ENCODE results near the gene GDA.

The GDA gene

DNA sequence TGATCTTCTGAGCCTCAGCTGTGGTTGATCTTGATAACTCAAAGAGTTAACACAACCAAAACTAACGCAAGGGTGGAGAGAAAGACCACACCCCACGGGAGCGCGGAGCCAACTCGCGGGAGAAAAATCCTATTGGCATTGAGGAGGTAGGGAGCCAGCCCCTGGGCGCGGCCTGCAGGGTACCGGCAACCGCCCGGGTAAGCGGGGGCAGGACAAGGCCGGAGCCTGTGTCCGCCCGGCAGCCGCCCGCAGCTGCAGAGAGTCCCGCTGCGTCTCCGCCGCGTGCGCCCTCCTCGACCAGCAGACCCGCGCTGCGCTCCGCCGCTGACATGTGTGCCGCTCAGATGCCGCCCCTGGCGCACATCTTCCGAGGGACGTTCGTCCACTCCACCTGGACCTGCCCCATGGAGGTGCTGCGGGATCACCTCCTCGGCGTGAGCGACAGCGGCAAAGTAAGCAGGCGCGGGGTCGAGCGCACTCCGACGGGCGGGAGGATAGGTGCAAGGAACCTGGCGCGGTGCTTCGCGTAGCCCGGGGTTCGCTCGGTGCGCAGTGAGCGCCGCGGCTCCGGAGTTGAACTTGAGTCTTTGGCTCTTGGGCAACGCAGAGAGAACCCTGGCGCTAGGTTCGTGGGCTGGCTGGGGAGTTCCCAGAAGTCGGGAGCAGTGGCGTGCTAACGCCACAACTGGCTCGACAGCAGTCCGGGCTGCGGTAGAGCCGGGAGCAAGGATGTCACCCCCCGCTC lies at the start of gene GDA:
GDA (plus strand) TSS at position 210 of the 745 bp plus-strand sequence; CDS start at position 330, 120 bp downstream.
- DNase-seq (ENCODE audit: low read depth) = no peak

DNA sequence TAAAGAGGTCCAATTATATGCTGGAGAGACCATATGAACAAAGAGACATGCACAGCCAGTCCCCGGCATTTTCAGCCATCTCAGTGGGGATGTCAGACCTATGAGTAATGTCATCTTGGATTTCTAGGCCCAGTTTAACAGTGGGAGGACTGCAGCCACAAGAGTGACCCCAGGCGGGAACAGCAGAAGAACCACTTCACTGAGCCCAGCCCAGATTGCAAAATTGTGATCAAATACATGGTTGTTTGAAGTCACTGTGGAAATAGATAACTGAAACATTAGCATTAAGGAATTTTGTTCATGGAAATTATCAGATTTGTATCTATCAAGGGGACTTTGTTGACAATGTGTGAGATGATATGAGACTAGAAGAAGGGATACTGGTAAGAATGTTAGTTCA lies 46.7 kb upstream of the GDA start:
- DNase-seq (ENCODE audit: low read depth) = no peak

DNA sequence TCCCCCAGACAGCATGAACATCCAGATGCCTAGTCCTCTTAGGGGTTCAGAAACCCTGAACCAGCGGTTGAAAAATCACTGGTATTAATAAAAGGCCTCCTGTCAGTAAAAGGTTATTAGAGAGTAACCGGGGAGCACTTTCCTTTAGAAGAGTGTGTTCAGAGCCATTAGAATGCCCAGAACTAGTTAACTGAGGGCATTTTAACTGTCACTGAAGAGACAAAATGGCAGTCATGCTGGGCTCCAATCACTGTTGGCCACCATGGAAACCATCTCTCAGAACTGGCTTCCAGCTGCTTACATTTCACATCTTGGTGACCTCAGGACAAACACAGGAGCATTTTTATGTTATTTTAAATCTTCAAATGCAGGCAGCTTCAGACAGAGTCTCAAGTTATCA lies 36.2 kb upstream of the GDA start:
- no peak for DNase-seq (ENCODE audit: low read depth)

DNA sequence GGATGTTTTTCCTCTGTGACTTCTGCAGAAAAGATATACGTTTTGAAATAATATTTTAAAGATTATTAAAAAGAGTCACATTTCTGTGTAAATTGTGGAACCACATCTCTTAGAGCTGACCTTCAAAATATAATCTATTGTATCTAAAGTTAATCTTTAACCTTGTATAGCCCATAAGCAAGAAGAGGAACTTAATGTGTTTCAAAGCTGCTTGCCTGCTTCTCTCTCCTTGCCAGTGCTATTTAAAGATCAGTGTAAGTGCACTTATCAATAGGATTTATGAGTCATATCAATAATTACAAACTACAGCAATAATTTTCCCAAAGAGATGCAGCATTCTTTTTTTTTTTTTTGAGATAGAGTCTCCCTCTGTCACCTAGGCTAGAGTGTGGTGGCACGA lies 29.4 kb upstream of the GDA start:
- DNase-seq (ENCODE audit: low read depth) = no peak

DNA sequence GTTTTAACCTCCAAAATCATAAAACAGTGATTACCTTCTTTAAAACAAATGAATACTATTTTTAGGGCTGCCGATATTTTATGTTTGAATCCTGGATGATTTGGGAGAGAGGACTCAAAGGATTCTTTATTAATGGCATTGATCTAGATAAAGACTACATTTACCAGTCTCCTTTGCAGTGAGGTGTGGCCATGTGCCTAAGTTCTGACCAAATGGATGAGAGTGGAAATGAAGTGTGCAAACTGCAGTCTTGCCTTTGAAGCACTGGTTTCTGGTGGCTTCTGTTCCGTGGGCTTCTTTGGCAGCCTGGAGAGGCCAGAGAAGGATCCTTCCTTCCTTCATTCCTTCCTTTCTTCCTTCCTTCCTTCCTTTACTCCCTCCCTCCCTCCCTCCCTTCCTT lies 24.3 kb upstream of the GDA start:
- no peak for DNase-seq (ENCODE audit: low read depth)

DNA sequence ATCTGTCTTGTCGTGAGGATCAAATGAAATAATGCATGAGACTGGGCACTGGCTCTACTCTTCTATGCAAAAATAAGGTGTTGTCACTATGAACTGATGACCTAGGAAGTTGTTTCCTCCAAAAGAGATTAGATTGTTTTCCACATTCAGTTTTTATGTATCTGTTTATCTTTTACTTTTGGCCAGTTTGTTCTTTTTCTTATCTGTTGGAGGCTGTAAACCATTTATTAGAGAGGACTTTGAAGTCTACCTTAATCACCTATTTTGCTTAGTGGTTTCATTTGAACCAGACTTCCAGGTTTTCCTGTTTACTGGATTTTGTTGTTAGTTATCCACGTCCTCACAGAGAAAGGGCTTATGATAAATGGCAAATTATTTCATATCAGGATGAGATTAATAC lies 21.5 kb upstream of the GDA start:
- no peak for DNase-seq (ENCODE audit: low read depth)

DNA sequence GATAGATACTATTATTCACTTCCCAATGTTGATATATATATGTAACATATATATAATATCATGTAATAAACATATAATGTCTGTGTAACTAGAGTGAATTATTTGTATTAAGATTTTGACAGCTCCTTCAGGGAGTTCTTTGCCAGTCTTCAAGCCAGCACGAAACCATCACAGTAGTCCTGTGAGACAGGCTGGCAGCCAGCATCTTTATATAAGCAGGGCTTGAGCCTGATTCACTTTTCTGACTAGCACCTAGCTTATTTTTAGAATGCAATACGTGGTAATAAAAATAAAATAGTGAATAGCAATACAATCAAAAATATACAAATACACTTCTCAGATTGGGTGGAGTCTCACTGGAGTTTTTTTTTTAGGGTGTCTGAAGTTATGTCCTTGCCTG lies 20.7 kb upstream of the GDA start:
- no peak for DNase-seq (ENCODE audit: low read depth)

DNA sequence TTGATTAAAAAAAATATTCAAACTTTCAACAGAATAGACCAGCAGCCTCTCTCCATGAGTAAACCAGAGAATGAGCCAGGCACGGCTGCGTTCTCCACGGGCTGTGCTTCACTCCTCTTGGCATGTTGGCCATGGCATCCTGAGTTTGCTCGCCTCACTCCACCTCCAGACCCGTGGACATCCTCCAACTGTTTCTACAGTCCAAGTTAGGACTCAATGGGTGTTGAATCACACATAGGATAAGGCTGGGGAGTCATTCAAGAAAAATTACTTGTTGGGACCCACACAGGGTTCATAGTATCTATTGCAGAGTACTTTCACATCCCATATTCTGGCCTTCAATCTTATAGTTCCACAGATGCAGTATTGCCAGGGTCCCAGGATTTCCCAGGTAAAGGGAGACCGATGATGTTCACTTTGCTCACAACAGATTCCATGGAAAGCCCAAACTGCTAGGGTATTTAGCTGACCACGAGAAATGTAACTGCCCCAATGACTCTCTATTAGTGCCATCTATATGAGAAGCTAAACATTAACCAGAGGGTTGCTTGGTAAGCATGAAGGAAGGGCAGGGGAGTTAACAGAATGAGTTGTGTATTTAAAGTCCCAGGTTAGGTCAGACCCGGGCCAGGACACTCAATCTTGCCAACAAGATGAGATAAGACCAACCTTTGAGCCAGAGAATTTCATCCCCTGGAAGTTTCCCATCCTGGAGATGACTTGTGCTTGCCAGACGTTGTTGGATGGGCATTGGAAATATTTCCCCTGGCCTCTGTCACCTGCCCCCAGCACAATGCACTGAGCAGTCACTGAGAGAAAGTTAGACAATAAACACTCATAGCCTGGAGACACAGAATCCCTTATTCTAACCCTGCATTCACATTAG lies 19.7 kb upstream of the GDA start:
- no peak for DNase-seq (ENCODE audit: low read depth)

DNA sequence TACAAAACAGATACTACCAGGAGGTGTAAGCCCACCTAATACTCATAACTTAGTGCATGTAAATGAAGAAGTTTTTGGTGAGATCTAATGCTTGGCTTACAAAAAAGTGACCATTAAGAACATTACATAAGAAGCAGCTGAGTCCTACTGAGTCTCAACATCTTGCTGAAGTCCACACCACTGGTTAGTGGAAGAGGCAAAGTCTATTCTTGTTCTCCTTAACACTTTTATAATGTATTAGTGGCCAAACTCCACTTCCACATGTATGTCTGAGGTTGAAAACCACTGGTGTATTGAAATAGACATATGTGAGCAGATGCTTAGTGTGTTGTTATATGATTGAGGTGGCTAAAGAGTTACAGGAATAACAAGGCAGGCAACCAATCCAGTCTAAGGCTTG lies 18.9 kb upstream of the GDA start:
- DNase-seq (ENCODE audit: low read depth) = no peak

DNA sequence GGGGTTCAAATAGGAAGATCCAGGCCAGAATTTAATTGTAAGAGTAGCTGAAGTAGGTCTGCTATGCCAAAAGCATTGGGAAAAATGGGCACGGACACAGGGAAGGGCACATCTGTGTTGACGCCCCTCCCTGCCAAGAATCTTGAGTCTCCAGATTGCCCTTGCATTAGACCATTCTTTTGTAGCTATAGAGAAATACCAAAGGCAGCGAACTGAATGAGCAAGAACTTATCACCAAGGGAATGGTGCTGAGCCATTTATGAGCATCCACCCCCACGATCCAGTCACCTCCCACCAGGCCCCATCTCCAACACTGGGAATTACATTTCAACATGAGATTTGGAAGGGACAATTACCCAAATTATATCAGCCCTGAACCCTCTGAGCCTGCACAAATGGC lies 18.0 kb upstream of the GDA start:
- no peak for DNase-seq (ENCODE audit: low read depth)

DNA sequence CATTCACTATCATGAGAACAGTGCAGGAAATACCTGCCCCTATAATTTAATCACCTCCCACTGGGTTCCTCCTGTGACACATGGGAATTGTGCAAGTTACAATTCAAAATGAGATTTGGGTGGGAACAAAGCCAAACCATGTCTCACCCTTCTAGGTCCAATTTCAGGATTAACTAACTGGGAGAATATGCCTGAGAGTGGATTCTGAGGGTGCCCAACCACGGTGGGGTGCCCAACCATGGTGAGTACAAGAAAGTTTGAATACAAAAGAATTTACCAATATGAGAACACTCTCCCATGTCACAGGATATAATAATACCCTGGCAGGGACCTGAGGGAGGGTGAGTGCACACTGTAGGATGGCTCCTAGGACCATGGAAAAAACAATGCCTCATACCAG lies 17.2 kb upstream of the GDA start:
- DNase-seq (ENCODE audit: low read depth) = no peak

DNA sequence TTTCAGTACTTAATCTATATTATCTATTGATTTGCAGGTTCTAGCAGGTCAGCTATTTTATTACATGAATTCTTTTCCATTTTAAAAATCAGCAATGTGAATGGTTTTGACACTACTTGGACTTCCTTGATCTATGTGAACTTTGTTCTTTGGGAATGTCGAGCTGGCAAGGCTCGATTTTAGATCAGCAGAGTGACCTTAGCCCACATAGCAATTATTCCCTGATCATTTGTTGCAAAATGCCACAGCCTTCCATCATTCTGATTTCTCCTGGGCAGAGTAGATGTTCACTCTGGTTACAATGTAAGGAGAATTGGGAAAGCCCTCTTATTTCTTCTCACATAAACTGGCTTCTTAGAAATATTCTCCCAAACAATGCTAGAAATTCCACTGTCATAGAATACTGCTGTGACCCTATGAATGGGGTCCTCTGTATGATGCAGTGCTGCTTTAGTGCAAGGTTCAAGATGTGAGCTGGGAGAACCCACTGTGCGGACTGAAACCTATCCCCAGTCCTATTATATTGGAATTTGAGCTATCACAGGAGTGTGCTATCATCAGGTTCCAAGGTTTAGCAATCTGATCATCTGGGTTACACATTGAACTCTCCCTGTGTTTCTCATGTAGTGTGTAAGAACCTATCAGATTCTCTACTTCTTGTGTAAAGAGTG lies 15.7 kb upstream of the GDA start:
- no peak for DNase-seq (ENCODE audit: low read depth)

DNA sequence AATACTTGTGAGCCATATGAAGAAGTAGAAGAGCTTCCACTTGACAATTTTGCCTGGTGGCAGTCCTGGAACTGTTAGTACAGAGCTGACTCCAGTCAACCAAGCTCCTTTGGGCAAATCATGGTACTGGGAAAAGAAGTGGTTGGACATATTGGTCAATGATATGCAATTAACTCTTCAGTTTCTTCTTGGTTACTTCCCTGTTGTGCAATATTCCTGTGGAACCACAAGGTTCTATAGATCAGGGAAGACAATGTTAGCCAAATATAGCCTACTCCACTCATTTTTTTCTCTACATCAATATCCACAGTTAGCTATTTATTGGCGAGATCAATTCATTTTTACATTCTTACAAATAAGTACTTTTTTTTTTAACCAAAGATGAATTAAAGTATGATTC lies 14.4 kb upstream of the GDA start:
- DNase-seq (ENCODE audit: low read depth) = no peak

DNA sequence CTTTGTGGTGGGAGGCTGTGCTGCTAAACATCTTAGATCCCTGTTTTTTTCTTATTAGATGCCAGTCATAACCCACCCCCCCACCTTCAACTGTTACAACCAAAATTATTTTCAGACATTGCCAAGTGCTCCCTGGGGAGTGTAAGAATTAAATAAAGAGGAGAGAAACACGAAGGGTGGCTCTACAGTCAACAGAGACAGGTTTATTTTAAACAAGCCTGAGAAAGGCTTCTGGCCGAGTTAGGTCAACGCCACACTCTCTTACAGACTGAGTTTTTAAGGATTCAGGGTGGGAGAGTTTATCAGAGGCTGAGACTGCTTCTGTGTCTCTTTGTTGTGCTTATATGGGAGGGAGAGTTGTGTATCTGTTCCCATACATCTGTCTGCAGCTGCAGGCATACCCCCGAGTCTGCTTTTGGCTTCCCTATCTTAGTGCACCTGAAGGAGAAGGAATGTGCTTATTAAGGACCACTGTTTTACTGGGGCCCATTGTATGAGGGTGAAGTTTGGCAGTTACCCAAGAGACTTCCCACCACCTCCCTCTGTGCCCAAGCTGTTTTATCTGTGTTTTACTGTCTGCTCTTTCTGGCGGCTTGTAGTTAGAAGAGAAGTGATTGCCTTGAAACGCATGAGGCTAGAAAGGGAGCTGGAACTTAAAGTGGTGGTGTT lies 11.4 kb upstream of the GDA start:
- DNase-seq (ENCODE audit: low read depth) = no peak

DNA sequence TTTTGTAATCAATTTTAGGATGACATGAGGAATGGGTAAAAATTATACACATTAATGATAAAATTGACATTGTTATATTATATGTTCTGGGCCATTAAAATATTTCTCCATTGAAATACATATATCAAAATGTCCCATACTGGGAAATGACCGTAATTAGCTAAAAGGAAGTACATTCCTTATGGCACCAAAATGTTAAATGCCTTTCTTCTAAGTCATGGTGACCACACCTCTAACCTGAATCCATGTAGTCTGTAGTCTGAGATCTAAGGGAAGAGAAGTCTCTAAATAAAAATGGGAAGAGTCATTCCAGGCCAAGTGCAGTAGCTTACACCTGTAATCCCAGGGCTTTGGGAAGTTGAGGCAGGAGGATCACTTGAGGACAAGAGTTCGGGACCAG lies 10.0 kb upstream of the GDA start:
- DNase-seq (ENCODE audit: low read depth) = no peak

DNA sequence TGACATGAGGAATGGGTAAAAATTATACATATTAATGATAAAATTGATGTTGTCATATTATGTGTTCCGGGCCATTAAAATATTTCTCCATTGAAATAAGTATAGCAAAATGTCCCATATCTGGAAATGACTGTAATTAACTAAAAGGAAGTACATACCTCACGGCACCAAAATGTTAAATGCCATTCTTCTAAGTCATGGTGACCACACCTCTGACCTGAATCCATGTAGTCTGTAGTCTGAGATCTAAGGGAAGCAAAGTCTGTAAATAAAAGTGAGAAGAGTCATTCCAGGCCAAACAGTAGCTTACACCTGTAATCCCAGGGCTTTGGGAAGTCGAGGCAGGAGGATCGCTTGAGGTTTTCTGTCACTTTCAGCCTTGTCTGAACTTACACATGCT lies 8.7 kb upstream of the GDA start:
- DNase-seq (ENCODE audit: low read depth) = no peak

DNA sequence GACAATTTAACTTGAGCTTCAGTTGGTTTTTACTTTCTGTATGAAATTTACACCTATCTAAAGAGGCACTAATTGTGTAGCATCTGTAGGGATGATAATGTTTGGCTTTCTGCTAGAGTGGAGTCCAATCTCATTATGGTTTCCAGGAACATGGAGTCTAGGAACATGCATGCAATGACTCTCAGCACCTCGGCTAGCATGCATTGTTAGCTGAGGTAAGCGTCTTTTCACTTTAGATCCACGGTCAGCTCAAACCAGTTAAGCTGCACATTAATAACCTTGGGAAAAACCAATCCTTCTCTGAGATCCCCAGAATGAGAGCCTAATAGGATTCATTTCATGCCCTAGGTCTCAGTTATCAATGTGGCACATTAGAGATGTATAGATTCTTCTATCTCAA lies 7.8 kb upstream of the GDA start:
- no peak for DNase-seq (ENCODE audit: low read depth)

DNA sequence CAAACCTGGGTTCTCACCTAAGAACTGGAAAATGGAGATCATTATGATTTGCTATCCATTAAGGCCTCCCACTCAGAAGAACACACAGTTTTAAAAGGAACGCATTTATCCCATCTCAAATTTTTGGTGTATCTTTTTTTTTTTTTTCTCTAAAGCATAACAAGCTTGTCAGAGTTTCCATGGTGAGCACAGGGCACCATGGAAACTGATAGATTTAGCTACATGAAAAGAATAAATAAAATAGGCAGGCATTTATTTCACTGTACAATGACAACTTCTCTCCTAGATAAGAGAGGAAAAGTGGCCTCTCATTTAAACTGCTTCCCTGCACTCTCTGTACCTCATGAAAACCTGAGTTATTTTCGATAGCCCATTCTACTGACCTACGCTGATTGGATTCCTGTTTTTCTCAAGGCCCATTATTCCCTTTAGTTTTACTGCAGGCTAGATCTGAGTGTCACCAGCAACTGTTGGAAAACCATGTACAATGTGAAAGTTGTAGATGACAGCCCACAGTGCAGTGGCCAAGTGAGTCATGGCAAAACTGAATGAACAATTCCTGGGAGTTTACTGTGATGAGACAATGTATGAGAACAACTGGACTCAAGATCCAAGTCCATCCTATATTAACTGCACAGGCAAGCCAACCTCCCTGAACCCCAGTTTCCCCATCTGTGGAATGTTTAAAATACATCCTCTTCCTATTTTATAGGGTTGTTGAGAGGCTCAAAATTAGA lies 4.3 kb upstream of the GDA start:
- DNase-seq (ENCODE audit: low read depth) = no peak

DNA sequence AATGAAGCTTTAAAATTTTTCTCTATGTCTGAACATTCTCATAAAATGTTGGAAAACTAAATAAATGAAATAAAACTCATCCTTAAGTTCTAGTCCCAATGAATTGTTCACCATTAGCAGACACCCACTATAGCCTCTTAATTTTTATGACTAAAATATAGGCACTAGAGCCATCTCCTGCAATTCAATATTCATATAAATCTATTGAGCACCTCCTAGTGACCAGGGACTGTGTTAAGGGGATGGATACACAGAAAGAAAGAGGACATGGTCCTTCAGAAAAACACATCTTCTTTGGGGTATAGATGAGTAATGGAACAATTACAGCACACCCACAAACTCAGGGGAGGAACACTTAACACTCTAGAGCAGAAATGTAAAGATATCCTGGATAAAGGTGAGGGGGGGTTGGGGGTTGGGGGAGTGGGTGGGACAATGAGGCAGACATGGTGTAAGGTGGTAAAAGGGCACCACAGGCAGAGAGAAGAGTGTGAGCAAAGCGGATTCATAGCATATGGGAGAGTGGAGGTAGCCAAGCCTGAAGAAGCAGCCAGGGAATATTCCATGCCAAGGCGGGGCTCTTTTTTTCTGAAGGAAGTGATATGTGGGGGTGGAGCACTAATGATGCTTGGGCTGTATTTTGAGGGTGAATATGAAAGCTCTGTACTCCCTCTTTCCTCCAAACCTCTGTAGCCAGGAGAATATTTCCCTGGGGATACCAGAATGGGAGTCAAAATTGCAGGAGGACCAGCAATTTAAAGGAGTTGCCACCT lies 3.3 kb upstream of the GDA start:
- DNase-seq (ENCODE audit: low read depth) = no peak

DNA sequence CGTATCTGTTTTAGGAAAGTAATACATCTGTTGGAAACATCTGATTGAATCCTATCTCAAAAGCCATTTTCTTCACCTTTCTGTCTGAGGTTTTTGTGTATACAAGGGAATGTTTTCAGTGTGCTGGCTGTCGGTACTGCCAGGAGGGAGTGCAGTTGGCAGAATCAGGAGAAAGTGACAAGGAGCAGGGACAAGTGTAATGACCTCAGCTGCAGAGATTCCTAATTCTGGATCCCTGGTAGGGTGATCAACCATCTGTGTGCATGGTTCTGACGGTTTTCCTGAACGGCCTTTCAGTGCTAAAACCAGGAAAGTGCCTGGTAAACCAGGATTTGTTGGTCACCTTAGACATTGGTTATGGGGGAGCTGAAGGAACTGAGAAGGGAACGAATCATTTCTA lies 1.6 kb upstream of the GDA start:
- no peak for DNase-seq (ENCODE audit: low read depth)

DNA sequence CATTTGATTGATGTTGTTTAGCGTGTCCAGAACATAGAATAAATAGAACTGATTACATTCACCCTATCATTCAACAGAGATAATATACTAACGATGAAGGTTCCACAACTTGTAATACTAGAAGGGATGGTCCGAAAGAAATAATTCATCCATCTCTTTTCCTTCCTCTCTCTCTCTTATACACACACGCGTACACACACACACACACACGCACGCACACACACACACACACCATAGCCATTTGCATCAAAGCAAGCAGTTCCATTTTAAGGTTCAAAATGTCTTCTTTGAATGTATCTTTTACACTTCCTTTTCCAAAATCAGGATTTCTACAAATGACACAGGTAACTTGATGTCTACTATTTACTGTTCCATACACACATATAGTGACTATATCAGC lies 887 bp downstream of the GDA start:
- DNase-seq (ENCODE audit: low read depth) = no peak
